Midbrain (tissue), 1 donor: Measurements from ENCODE around the gene PHACTR3.
"Not testable (repeated sequence)": the region's sequence is repeated elsewhere in the genome, so short reads cannot be mapped to it uniquely, and the experiment has no call there.

Source experiments
- DNase-seq: peaks from one replicate; lab custom pipeline; 2025; lab: John Stamatoyannopoulos, UW

Gene PHACTR3

GRCh38 chr20:59589086-59589684 is 15.2 kb upstream of the PHACTR3 start:
- no peak for DNase-seq

DNA sequence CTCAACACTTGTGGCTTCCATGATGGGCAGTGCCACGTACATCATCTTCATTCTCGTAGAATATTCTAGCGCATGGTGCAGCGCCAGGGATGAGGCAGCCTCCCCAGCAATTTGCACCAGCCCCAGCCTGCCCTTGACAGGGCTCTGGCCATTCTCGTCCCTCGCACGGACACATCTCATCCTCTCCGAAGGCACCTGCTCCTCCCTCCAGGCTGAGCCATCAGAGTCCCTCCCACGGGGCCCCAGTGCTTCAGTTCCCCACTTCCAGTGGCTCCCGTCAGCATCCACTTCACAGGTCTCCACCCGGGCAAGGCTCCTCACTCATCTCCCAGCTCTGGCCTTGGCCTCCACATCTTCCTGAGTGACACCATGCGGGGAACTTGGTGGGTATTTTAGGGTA is 13.3 kb upstream of the PHACTR3 start:
- DNase-seq, result no peak

DNA sequence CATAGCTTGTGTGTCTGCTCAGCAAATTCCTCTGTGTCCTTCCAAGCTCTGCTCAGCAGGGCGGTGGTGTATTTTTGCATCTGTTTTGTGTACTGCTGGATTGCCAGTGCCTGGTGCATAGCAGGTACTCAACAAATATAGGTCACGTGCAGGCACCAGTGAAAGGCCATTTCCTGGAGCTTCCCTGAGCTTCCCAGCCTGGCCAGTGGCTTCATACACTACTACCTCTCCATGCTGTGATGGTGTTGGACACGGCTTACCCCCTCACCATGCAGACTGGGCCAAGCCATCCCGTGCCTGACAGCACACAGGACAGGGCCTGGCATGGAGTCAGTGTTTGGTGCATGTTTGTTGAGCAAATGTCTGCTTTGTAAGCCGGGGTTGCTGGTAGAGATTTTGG is 7.7 kb upstream of the PHACTR3 start:
- DNase-seq, result no peak

DNA sequence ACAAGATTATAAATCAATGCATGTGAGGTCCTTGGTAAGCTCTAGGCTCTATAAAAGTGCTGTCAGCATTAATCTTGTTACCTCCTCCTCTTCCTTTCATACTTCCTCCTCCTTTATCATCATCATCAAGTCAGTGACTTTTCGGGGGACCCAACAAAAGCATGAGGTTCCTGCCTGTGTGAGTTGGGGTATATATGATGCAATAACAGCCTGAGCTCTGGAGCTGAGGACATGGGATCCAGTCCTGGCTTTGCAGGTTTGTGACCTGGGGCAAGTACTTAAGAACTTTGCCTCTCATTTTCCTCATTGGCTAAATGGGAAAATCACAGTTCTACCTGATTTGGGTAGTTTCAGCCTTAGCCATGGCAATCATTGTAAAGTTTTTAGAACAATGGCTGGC is 7.1 kb upstream of the PHACTR3 start:
- DNase-seq, result no peak

- peak; percentile 71 for DNase-seq
Measured at GRCh38 chr20:59598625-59599310, 5.6 kb upstream of the PHACTR3 start.

DNA sequence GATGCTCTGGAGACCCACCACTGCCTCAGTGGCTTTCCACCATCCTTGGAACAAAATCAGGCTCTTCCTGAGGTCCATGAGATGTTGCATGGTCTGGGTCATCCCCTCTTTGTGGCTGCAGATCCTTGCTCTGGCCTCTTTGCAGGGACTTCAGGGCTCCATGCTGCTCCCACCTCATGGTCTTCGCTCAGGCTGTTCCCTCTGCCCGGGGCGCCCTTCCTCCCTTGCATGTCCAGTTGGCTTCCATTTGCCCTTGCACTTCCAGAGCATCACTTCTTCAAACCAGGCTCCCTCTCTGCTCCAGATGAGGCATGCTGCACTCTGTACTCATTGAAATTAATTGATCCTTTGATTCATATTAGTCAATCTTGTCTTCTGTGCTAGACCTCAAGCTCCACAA is 4.4 kb upstream of the PHACTR3 start:
- no peak for DNase-seq

GRCh38 chr20:59600472-59600871 is 3.9 kb upstream of the PHACTR3 start:
- no peak for DNase-seq

DNA sequence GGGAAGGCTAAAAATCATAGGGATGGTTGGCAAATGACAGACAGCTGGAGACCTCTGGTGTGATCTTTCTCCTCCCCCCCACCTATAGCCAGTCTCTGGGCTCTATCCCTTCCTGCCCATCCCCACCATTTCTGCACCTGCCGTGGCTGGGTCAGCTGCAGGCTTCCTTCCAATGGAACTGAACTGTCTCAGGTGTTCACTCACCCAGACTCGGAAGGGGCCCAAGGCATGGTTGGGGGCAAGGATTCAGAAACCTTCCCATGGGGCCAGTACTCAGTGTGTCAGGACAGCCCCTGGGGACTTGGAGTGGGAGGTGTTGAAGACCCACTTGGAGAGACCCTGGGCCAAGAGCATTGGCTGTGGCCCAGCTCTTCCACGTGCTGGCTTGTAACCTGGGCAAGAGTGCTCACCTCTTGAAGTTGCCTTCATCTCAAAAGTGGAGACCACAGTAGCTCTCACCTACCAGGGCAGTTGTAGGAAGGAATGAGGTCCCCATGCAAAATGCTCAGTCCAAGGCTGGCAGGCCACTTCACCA is 1.7 kb upstream of the PHACTR3 start:
- no peak for DNase-seq

DNA sequence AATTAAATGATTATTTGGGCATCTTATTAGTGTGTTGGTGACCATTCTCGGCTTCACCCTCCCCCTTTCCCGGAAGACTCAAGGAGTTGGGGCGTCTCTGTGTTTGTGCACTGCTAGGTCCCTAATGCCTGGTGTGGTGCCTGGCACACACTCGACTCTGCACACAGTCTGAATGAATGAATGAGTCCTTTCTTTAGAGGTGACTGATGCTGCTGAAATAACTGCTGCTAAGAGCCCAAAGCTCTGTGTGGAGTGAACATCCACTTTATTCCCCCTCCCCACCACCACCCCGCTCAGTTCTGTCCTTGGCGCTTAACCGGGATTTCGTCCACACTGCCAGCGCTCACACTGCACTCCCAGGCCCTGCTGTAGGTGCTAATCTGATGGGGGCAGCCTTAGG is 1.2 kb upstream of the PHACTR3 start:
- peak; percentile 19 for DNase-seq

GRCh38 chr20:59604741-59605600 is 631 bp downstream of the PHACTR3 start:
- peak; percentile 46 for DNase-seq

DNA sequence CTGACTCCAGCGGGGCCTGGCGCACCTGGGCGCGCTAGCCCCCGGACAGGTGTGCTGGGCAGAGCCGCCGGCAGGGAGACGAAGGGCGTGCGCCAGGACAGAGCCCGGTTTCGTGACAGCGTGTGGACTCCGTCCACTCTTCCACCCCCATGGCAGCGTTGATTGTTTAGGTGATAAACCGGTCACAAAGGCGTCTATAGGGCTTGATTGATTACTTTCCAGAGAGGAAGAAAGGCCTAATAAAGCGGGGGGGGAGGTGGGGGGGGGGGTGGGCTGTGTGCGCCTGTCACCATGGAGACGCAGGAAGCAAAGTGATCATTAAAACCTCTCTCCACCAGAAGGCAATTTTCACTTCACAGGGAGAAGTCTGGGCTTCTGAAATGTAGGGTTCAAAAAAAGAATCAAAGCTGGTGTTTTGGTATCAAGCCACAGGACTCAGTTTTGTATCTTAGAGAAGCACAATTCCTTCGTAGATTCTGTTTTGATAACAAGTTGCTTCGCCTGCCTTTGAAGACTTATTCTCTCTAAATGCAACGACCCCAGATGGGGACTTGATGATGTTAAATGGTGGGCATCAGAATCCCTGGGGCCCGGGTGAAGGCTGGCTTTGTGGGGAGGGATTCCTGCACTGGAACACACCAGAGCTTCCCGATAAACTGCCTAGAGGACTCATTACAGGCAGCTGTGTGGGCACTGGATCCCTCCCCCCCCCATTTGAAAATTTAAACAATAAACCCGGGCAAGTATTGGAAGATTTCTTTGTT is 1.4 kb downstream of the PHACTR3 start:
- DNase-seq, result peak; percentile 49

GRCh38 chr20:59606566-59606965 is 2.2 kb downstream of the PHACTR3 start:
- DNase-seq, result peak; percentile 37

DNA sequence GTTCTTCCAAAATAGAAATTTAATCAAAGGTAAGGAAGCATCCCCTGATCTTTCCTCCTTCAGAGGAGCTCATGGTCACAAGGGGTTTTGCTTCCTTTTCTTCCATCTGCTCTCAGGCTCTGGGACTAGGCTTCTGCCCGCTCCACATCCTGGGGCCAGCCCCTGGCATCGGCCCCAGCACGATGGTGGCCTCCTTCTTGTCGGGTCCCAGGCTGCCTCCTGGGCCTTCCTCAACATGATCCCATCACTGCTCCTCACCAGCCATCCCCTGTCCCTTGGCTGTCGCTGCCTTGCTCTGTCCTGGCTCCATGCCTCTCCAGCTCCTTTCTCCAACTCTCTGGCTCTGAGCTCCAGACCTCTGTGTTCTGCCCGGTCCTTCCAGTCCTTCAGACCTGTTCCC is 4.1 kb downstream of the PHACTR3 start:
- no peak for DNase-seq

GRCh38 chr20:59608871-59609270 is 4.5 kb downstream of the PHACTR3 start:
- DNase-seq, result no peak

- DNase-seq, result no peak
Measured at GRCh38 chr20:59611286-59611685, 6.9 kb downstream of the PHACTR3 start.

- DNase-seq, result no peak
Measured at GRCh38 chr20:59613861-59614260, 9.5 kb downstream of the PHACTR3 start.

GRCh38 chr20:59614714-59615113 is 10.4 kb downstream of the PHACTR3 start:
- DNase-seq, result no peak

DNA sequence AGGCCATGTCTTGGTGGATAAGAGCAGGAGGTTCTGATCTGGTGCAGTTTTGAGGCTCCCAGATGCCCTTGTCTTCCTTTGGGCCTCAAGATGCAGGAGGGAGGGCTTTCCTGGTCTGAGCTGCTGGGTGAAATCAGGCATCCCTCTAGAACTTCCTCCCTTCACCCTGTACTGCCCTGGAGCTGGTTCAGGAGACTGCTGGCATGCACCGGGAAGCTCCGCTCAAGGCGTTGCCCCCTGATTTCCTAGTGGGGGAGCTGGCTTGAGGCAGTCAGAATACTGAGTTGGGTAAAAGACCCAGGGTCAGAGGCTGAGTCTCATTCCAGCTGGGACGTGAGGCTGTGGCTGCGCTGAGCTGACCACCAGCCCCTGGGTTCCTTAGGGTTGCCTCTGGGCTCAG is 12.0 kb downstream of the PHACTR3 start:
- DNase-seq, result no peak

DNA sequence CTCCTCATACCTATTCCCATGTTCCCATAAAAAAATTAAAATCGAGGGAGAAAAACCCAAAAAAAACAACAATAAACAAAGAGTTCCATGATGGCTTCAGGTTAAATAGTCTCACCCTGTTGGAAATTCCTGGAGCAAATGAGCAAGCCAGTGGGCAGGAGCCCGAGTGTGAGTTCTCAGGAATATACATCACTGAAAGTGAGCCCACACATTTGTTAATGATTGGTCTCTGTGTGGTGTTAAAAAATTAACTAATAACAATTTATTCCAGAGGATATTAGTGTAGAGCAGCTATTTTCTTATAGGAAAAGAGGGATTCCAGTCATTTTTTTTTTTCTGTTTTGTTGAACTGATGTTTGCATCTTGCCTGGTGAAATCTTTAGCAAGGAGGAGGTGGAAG is 12.9 kb downstream of the PHACTR3 start:
- DNase-seq, result no peak

- peak; percentile 20 for DNase-seq
Measured at GRCh38 chr20:59618131-59618530, 13.8 kb downstream of the PHACTR3 start.

DNA sequence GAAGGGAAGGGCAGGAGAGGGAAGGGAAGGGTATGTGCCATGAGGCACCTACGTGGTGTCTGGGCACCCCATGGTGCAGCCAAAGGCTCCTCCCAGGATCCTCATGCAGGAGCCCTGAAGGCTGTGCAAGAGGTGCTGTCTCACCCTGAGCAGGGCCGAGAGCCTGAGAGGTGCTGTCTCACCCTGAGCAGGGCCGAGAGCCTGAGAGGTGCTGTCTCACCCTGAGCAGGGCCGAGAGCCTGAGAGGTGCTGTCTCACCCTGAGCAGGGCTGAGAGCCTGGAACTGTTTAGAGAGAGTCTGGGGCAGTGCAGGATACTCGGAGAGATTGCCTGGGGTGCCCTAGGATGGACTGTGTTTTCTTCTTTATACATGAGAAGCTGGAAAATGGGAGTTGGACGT is 14.2 kb downstream of the PHACTR3 start:
- DNase-seq, result not testable (repeated sequence)
